Activated CD8-positive, alpha-beta T cell treated with anti-CD3 and anti-CD28 coated beads, Interleukin-2, amount 10 ng/mL, durations not matched to agents 7 days and 5 days (primary cell): ENCODE data around the gene LNX2. TPM values are rescaled to one million over a fixed set of nuclear protein-coding genes. Genes with fewer than 3 reads are reported as not detected.
A peak's percentile ranks its signal among the peaks of the same experiment; 100 is the strongest.

Source experiments
- ATAC-seq: fragments of 150-1000 bp; cut with Tn5 transposase; one replicate; pipeline ENCODE4 v1.10.0; 2021; ENCODE audit warnings: moderate library complexity
- CTCF ChIA-PET: fragments of 350-600 bp; sonication (Branson Sonifier 250); formaldehyde crosslinking; loops from one replicate; lab custom pipeline; 2021; ENCODE audit warnings: antibody characterized with exemption; lab: Charles Lee
- POLR2A ChIA-PET: fragments of 350-600 bp; sonication (Branson Sonifier 250); formaldehyde crosslinking; loops from one replicate; lab custom pipeline; 2021; ENCODE audit warnings: antibody characterized with exemption; lab: Charles Lee
- DNase-seq: peaks from one replicate; pipeline ENCODE4 v3.0.0-alpha.2; 2020
- H3K27ac Mint-ChIP-seq: one replicate; pipeline ENCODE4 v1.8.0; 2021; ENCODE audit warnings: mild to moderate bottlenecking, mixed read lengths
- H3K27me3 Mint-ChIP-seq: one replicate; pipeline ENCODE4 v1.8.0; 2021; ENCODE audit warnings: low read depth, mixed read lengths
- H3K36me3 Mint-ChIP-seq: one replicate; pipeline ENCODE4 v1.8.0; 2021; ENCODE audit warnings: low read depth, mixed read lengths
- H3K4me1 Mint-ChIP-seq: one replicate; pipeline ENCODE4 v1.8.0; 2021; ENCODE audit warnings: low read depth, mixed read lengths
- H3K4me3 Mint-ChIP-seq: one replicate; pipeline ENCODE4 v1.8.0; 2021; ENCODE audit warnings: mild to moderate bottlenecking, mixed read lengths
- H3K9me3 Mint-ChIP-seq: one replicate; pipeline ENCODE4 v1.8.0; 2022; ENCODE audit warnings: mixed read lengths; ENCODE audit not compliant: insufficient read depth
- total RNA-seq, 2 experiments: library from RNA; stranded (reverse); gene quantifications; one replicate each; pipeline ENCODE4 v1.2.3, GENCODE V29; 2021

Gene LNX2
- total RNA-seq, 2 experiments from 2014 or later: 7.1 to 7.6 TPM

DNA sequence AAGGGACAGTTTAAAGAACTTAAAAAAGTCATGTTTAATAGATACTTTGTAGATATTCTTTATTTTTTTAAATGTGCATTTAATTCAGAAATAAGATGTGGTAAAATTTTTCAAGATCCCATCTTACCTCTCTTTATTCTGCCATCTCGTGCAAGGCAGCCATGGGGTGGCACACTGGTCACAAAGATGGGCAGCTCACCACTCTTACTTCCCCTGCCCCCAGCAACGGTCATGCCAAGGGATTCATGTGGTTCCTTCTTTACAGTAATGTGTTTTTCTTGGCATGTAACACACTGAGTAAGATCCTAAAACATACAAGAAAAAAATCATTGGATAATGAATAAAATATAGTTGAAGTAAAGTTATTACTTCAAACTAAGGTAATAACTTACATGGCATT, 64.2 kb downstream of the LNX2 start:
- peaks cover 7% of the 10 kb centered on the region for H3K4me1 Mint-ChIP-seq
- no peak overlapping the region for H3K4me3 Mint-ChIP-seq
- H3K27me3 Mint-ChIP-seq: no peaks in the 10 kb centered on the region
- ChIA-PET CTCF (interaction anchor here (0.8 to 0.9 kb wide), 2 partner anchors 10 to 270 kb away, joined by 3 to 5 read pairs; no protein-coding TSS in a partner anchor), POLR2A (interaction anchor here (0.7 kb wide), 1 partner anchor 121 kb away, joined by 4 read pairs; no protein-coding TSS in a partner anchor)
- H3K36me3 Mint-ChIP-seq: peaks cover 21% of the 10 kb centered on the region
- no peak overlapping the region for H3K27ac Mint-ChIP-seq
- DNase-seq (no peak), ATAC-seq (no peak)
- H3K9me3 Mint-ChIP-seq: no peaks in the 10 kb centered on the region

- Mint-ChIP-seq H3K27me3 (no peaks in the 10 kb centered on the region), H3K27ac (no peak overlapping the region), H3K4me1 (no peaks in the 10 kb centered on the region), H3K9me3 (no peaks in the 10 kb centered on the region), H3K36me3 (peaks cover 25% of the 10 kb centered on the region), H3K4me3 (no peak overlapping the region)
- DNase-seq: no peak
- POLR2A ChIA-PET: interaction anchor here (0.6 kb wide), 1 partner anchor 127 kb away, joined by 3 read pairs; no protein-coding TSS in a partner anchor
- CTCF ChIA-PET: interaction anchor here (0.8 to 1.4 kb wide), 4 partner anchors 9 to 279 kb away, joined by 3 to 4 read pairs (median 3); no protein-coding TSS in a partner anchor
- no peak for ATAC-seq
These were observed 68.8 kb downstream of the LNX2 start for GRCh38 chr13:27551562-27551961.

- no peak overlapping the region for H3K4me3 Mint-ChIP-seq
- H3K27me3 Mint-ChIP-seq: no peaks in the 10 kb centered on the region
- ChIA-PET POLR2A (no interaction called here), CTCF (no interaction called here)
- peaks cover 16% of the 10 kb centered on the region for H3K36me3 Mint-ChIP-seq
- H3K27ac Mint-ChIP-seq: no peak overlapping the region
- H3K4me1 Mint-ChIP-seq: no peaks in the 10 kb centered on the region
- no peaks in the 10 kb centered on the region for H3K9me3 Mint-ChIP-seq
- DNase-seq: no peak
- no peak for ATAC-seq
These were observed 70.8 kb downstream of the LNX2 start for GRCh38 chr13:27549406-27549981.

DNA sequence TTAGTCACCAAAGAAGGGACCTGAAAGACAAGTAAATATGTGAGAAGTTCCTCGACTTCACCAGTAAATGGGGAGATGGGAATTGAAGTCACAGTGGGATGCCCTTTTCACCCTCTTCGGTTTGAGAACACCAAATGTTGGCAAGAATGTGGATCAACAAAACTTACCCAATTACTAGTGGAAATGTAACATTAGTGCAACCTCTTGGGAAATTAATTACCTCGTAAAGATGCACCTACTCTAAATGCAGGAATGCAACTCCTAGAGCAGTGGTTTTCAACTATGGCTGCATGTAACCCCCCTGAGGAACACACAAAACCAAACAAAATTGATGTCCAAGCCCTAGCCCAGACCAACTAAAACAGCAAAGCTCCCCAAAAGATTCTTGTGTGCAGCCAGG, 78.1 kb downstream of the LNX2 start:
- CTCF ChIA-PET: interaction anchor here (0.7 to 2.2 kb wide), 4 partner anchors 9 to 284 kb away, joined by 3 to 10 read pairs (median 4); no protein-coding TSS in a partner anchor
- DNase-seq: no peak
- no peaks in the 10 kb centered on the region for H3K27me3 Mint-ChIP-seq
- no peaks in the 10 kb centered on the region for H3K4me1 Mint-ChIP-seq
- H3K27ac Mint-ChIP-seq: no peak overlapping the region
- peaks cover 5% of the 10 kb centered on the region for H3K36me3 Mint-ChIP-seq
- no peak overlapping the region for H3K4me3 Mint-ChIP-seq
- H3K9me3 Mint-ChIP-seq: no peaks in the 10 kb centered on the region
- POLR2A ChIA-PET: no interaction called here
- ATAC-seq: no peak

DNA sequence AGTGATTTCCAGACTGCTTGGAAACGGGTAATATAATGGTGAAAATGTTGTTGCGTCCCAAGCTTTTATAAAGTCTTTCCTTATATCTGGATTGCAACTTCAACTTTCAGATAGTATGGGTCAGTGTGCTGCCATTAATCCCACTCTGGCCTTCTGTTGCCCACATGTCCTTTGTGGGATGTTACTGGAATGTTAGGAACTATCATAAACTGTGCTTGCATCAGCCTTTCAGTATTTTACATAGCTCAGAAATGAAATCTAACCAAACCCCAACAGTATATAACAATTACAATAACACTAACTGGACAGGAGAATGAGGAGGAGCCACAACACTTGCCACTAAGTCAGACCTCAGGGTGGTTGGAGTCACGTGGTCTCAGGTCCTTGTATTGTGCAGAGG, 78.9 kb downstream of the LNX2 start:
- ATAC-seq: no peak
- H3K4me3 Mint-ChIP-seq: no peak overlapping the region
- CTCF ChIA-PET: interaction anchor here (2.2 kb wide), 1 partner anchor 8 kb away, joined by 10 read pairs; no protein-coding TSS in a partner anchor
- DNase-seq: no peak
- no peak overlapping the region for H3K27ac Mint-ChIP-seq
- no peaks in the 10 kb centered on the region for H3K4me1 Mint-ChIP-seq
- no peaks in the 10 kb centered on the region for H3K9me3 Mint-ChIP-seq
- POLR2A ChIA-PET: no interaction called here
- no peaks in the 10 kb centered on the region for H3K27me3 Mint-ChIP-seq
- peaks cover 5% of the 10 kb centered on the region for H3K36me3 Mint-ChIP-seq

- H3K9me3 Mint-ChIP-seq: no peaks in the 10 kb centered on the region
- H3K4me1 Mint-ChIP-seq: peaks cover 7% of the 10 kb centered on the region
- ChIA-PET CTCF (interaction anchor here (1.1 to 1.4 kb wide), 2 partner anchors 160 to 417 kb away, joined by 3 read pairs; no protein-coding TSS in a partner anchor), POLR2A (no interaction called here)
- DNase-seq (no peak), ATAC-seq (no peak)
- H3K4me3 Mint-ChIP-seq: no peak overlapping the region
- H3K36me3 Mint-ChIP-seq: no peaks in the 10 kb centered on the region
- peaks cover 2% of the 10 kb centered on the region for H3K27me3 Mint-ChIP-seq
- H3K27ac Mint-ChIP-seq: no peak overlapping the region
These were observed 83.8 kb downstream of the LNX2 start for GRCh38 chr13:27536361-27537101.

DNA sequence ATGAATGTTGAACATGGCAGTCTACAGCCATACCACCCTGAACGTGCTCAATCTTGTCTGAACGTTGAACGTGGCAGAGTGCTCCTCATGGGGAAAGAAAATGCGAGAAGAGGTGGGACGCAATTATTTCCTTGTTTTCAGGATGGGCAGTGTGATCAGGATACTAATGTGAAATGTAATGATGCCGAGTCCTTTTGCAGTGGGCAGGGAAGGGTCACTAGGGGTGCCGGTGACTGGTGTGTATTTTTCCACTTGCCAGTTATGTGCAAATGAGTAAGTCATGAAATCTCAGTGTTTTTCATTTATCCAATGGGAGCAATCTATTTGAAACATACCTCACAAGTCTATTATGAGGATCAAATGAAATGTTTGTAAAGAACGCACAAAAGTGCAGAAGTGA, 84.8 kb downstream of the LNX2 start:
- Mint-ChIP-seq H3K4me3 (no peak overlapping the region), H3K9me3 (no peaks in the 10 kb centered on the region), H3K4me1 (peaks cover 7% of the 10 kb centered on the region), H3K36me3 (no peaks in the 10 kb centered on the region), H3K27me3 (peaks cover 2% of the 10 kb centered on the region), H3K27ac (no peak overlapping the region)
- ATAC-seq (no peak), DNase-seq (no peak)
- POLR2A ChIA-PET: no interaction called here
- CTCF ChIA-PET: interaction anchor here (1.1 to 3.8 kb wide), 4 partner anchors 130 to 295 kb away, joined by 3 to 11 read pairs (median 4); no protein-coding TSS in a partner anchor

DNA sequence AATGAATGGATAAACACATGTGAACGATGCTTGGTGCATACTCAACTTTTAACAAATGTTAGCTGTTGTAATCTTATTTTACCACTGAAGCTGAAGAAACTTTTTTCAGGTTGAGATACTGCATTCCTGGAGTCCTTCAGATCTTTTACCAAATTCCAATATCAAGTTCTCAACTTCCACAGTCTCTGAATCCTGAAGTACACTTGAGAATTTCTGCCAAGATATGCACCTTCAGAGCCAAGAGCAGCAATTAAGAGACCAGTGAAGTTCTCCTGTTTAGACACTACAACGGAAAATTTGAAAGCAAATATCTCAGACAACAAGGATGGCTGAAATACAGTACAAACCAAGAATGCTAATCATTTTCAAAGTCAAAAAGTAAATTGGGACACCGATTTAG, 85.3 kb downstream of the LNX2 start:
- Mint-ChIP-seq H3K36me3 (no peaks in the 10 kb centered on the region), H3K27ac (no peak overlapping the region), H3K4me3 (no peak overlapping the region), H3K27me3 (peaks cover 2% of the 10 kb centered on the region), H3K9me3 (no peaks in the 10 kb centered on the region), H3K4me1 (peaks cover 7% of the 10 kb centered on the region)
- DNase-seq: no peak
- ATAC-seq: no peak
- ChIA-PET CTCF (interaction anchor here (0.7 to 3.8 kb wide), 5 partner anchors 11 to 295 kb away, joined by 3 to 31 read pairs (median 6); no protein-coding TSS in a partner anchor), POLR2A (no interaction called here)

- Mint-ChIP-seq H3K27me3 (peaks cover 2% of the 10 kb centered on the region), H3K27ac (no peak overlapping the region), H3K9me3 (no peaks in the 10 kb centered on the region), H3K36me3 (no peaks in the 10 kb centered on the region), H3K4me3 (no peak overlapping the region), H3K4me1 (peaks cover 7% of the 10 kb centered on the region)
- ATAC-seq (no peak), DNase-seq (no peak)
- ChIA-PET CTCF (interaction anchor here (0.7 to 3.8 kb wide), 10 partner anchors 8 to 296 kb away, joined by 3 to 31 read pairs (median 6); no protein-coding TSS in a partner anchor), POLR2A (no interaction called here)
These were observed 86.0 kb downstream of the LNX2 start for GRCh38 chr13:27534108-27534980.

DNA sequence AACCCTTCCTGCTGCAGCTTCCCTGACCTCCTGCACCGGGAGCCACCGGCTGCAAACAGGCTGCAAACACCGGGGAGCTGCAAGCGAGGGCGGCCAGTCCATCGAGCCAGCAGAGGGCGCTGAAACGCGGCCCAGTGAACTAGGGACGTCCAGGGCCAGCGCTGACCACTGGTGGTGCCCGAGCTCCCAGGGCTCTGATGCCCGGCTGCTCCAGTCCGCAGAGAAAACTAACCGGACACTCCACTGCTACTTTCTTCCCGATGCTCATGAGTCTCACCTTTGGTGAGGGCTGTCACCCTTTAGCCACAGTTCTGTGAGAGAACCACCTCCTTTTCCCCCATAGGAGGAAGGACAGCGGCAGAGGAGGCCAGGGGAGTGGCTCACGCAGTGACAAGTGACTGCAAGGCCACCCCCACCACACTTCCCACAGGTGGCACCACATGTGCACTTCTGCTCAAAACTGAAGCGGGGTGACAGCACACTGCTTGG, 87.1 kb downstream of the LNX2 start:
- no peak overlapping the region for H3K4me3 Mint-ChIP-seq
- CTCF ChIA-PET: interaction anchor here (0.7 to 3.8 kb wide), 13 partner anchors 9 to 421 kb away, joined by 3 to 31 read pairs (median 6); partner anchors contain the start of gene LNX2
- H3K27me3 Mint-ChIP-seq: peaks cover 2% of the 10 kb centered on the region
- H3K9me3 Mint-ChIP-seq: peaks cover 3% of the 10 kb centered on the region
- H3K27ac Mint-ChIP-seq: no peak overlapping the region
- H3K36me3 Mint-ChIP-seq: no peaks in the 10 kb centered on the region
- peaks cover 7% of the 10 kb centered on the region for H3K4me1 Mint-ChIP-seq
- POLR2A ChIA-PET: interaction anchor here (0.8 kb wide), 1 partner anchor 88 kb away, joined by 3 read pairs; no protein-coding TSS in a partner anchor
- peak; percentile 61 for DNase-seq
- ATAC-seq: peak; percentile 74

DNA sequence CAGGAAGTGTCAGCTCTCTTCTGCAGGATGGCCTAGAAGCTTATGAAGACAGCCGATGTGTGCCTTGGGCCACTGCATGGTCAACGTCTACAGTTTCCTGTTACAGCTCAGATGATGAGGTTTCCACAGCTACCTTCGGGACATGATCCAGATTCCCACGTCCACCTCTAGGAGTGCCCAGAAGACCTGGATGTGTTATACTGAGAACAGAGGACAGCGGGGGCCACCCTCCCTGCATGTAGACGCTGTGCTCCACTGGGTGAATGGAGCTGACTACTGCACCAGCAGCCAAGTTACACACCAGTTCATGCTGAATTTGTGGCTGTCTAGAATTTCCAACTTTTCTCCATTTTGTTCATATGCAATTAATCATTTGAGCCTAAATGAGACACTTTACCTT, 91.4 kb downstream of the LNX2 start:
- ChIA-PET CTCF (no interaction called here), POLR2A (no interaction called here)
- Mint-ChIP-seq H3K4me1 (peaks cover 8% of the 10 kb centered on the region), H3K4me3 (no peak overlapping the region), H3K9me3 (peaks cover 4% of the 10 kb centered on the region), H3K36me3 (no peaks in the 10 kb centered on the region), H3K27me3 (peaks cover 2% of the 10 kb centered on the region), H3K27ac (no peak overlapping the region)
- no peak for ATAC-seq
- DNase-seq: no peak
